ENCODE data around the gene ROR1. TPM values are rescaled to one million over a fixed set of nuclear protein-coding genes. Genes with fewer than 3 reads are reported as not detected.

The ROR1 gene
- total and polyA plus RNA-seq, 2 donors (not counting 3 experiments of a cell fraction or from before 2014, with no cell fraction given): 2.6 to 3.5 TPM

GRCh38 chr1:64013395-64013794 is 239.6 kb downstream of the ROR1 start:
- BruUV-seq (replicated peaks): no TSS peak
- dilution Hi-C loops (cut with MboI; ENCODE audit: extremely low pct_ligation_motif_present, low sequenced_read_pairs) (no loop called here), intact Hi-C loops (cut with micrococcal nuclease) (no loop called here)
- Histone ChIP-seq H3K36me3 (ENCODE audit: control insufficient read depth in 2 of 2, extremely low read depth in 1 of 2, insufficient read depth in 2 of 2, low read length in 2 of 2) (no peaks in the 10 kb centered on the region), H3K4me2 (ENCODE audit: insufficient read depth, low read length) (no peak overlapping the region), H3K9ac (replicated peaks; ENCODE audit: extremely low read depth, insufficient read depth, low read length) (no peak overlapping the region), H3K27ac (ENCODE audit: insufficient read depth, low read depth, low read length) (no peak overlapping the region), H3K9me3 (replicated peaks; ENCODE audit: control insufficient read depth, insufficient read depth, low read length) (no peaks in the 10 kb centered on the region), H2AFZ (ENCODE audit: low read depth, low read length) (no peak overlapping the region), H3K9me1 (replicated peaks; ENCODE audit: control insufficient read depth, extremely low read depth, insufficient read depth, low read length) (no peaks in the 10 kb centered on the region), H3K27me3 (ENCODE audit: control insufficient read depth in 2 of 2, insufficient read depth in 2 of 2, low read length in 2 of 2) (no peaks in the 10 kb centered on the region), H3K4me3 (replicated peaks in 1 of 3; ENCODE audit: insufficient read depth in 1 of 3, low read depth in 1 of 3, low read length in 3 of 3) (no peak overlapping the region), H3K4me1 (ENCODE audit: control insufficient read depth, extremely low read depth, insufficient read depth, low read length) (no peaks in the 10 kb centered on the region), H3K79me2 (ENCODE audit: control insufficient read depth, insufficient read depth, low read length) (no peaks in the 10 kb centered on the region), H4K20me1 (replicated peaks; ENCODE audit: control insufficient read depth, extremely low read depth, insufficient read depth, low read length) (no peaks in the 10 kb centered on the region)
- FAIRE-seq (no peak), DNase-seq (ENCODE audit: low read depth, low spot score) (no peak)
- no peak for TF ChIP-seq FOS (IDR thresholded peaks at IDR 0.05; ENCODE audit: borderline replicate concordance, insufficient read depth, low read length)
- no peak for TF ChIP-seq EZH2 (IDR thresholded peaks at IDR 0.05; ENCODE audit: borderline replicate concordance, low read depth, low read length, severe bottlenecking)
- TF ChIP-seq MYC (IDR thresholded peaks at IDR 0.05; ENCODE audit: low read depth, low read length): no peak
- no peak for TF ChIP-seq JUN (IDR thresholded peaks at IDR 0.05; ENCODE audit: borderline replicate concordance, insufficient read depth, insufficient read length, low read depth)
- no peak for TF ChIP-seq CTCF (IDR thresholded peaks at IDR 0.05; ENCODE audit: extremely low read depth in 1 of 2, insufficient read depth in 1 of 2, low read depth in 1 of 2, low read length in 2 of 2)
- no peak for TF ChIP-seq POLR2AphosphoS5 (IDR thresholded peaks at IDR 0.05; ENCODE audit: insufficient read depth, low read depth, low read length)
- no peak for TF ChIP-seq MAX (IDR thresholded peaks at IDR 0.05; ENCODE audit: insufficient read depth, insufficient read length)
- TF ChIP-seq POLR2A (IDR thresholded peaks at IDR 0.05; ENCODE audit: low read depth, low read length): no peak
- TF ChIP-seq GATA2 (IDR thresholded peaks at IDR 0.05; ENCODE audit: insufficient read depth, insufficient read length, low read depth, low read length): no peak
- POLR2A ChIA-PET: no interaction called here
- CTCF ChIA-PET: interaction anchor here (1.3 kb wide), 1 partner anchor 322 kb away, joined by 4 read pairs; no protein-coding TSS in a partner anchor

Data from endothelial cell of umbilical vein (primary cell).